Cardiac septum (tissue), 1 donor: Measurements from ENCODE around the gene SLC2A14. TPM values are rescaled to one million over a fixed set of nuclear protein-coding genes. Genes with fewer than 3 reads are reported as not detected.
"Not testable (repeated sequence)": the region's sequence is repeated elsewhere in the genome, so short reads cannot be mapped to it uniquely, and the experiment has no call there.

Experiments
- DNase-seq: peaks from one replicate; pipeline ENCODE4 v3.0.0-alpha.2; 2020; ENCODE audit warnings: low spot score
- intact Hi-C: fragments of 100-400 bp; cut with DNase I; formaldehyde crosslinking; loops from one replicate; pipeline ENCODE4 v1.14.0; 2022
- total RNA-seq: library from RNA; stranded (reverse); fragmentation: NEBNext Ultra II Directional; extraction: Animal tissue kit (Norgen Biotek cat#: 25700); gene quantifications from one replicate; pipeline ENCODE4 v1.2.1, GENCODE V29; 2021
- donor health status: DM: no; HTN: no; CAD: no.

The SLC2A14 gene
- total RNA-seq, 1 donor from 2014 or later = 0.51 TPM

DNA sequence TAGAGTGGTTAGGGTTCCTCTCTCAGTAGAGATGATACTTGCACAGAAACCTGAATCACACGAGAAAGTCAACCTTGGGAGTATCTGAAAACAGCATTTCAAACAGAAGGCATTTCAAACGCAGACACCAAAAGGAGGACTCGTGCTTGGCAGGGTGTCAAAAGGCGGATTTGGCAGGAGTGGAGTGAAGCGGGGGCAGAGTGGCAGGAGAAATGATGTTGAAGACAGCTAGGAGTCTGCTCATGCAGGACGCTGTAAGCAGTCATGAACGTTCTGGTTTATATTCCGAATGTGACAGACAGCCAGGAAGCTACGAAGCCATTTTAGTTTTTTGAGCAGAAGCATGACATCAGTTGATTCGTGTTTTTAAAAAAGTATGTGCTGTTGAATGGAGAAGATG lies 33.5 kb downstream of the SLC2A14 start:
- intact Hi-C loops = not testable (repeated sequence)
- DNase-seq = peak; percentile 77

DNA sequence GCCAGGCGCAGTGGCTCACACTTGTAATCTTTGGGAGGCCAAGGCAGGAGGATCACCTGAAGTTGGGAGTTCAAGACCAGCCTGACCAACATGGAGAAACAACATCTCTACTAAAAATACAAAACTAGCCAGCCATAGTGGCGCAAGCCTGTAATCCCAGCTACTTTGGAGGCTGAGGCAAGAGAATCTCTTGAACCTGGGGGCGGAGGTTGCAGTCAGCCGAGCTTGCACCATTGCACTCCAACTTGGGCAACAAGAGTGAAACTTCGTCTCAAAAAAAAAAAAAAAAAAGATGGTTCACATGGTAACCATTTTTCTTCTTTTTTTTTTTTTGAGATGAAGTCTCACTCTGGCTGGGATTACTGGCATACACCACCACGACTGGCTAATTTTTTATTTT lies 35.3 kb downstream of the SLC2A14 start:
- DNase-seq = peak; percentile 86
- intact Hi-C loops = no loop called here

- intact Hi-C loops = no loop called here
- no peak for DNase-seq
These were observed 36.9 kb downstream of the SLC2A14 start for GRCh38 chr12:7835766-7836165.

GRCh38 chr12:7835116-7835515 lies 37.6 kb downstream of the SLC2A14 start:
- intact Hi-C loops = no loop called here
- no peak for DNase-seq

- intact Hi-C loops = no loop called here
These were observed 38.0 kb downstream of the SLC2A14 start for GRCh38 chr12:7834701-7835100.

DNA sequence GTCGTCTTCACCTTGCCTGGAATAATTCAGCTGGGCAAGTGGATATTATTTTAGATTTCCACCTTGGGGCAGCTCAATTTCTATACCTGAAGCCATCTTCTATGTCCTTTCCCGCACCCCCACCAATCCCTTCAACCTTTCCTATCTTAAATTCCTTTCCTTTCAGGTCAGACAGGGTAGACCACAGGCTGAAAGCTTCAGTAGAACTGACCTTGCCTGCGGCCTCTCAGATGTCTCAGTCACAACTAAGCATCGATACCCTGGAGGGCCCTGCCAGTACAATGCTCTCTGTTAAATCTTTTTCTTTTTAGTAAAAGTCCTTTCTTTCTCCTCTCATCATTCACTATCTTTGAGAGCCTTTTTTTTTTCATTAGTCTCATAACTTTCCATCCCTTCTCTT lies 38.9 kb downstream of the SLC2A14 start:
- intact Hi-C loops = no loop called here
- DNase-seq = no peak

More at GRCh38 chr12:7834701-7835100, 38.0 kb downstream of the SLC2A14 start:
- DNase-seq = no peak

GRCh38 chr12:7833201-7833600 lies 39.5 kb downstream of the SLC2A14 start:
- DNase-seq, intact Hi-C loops: not testable (repeated sequence)

DNA sequence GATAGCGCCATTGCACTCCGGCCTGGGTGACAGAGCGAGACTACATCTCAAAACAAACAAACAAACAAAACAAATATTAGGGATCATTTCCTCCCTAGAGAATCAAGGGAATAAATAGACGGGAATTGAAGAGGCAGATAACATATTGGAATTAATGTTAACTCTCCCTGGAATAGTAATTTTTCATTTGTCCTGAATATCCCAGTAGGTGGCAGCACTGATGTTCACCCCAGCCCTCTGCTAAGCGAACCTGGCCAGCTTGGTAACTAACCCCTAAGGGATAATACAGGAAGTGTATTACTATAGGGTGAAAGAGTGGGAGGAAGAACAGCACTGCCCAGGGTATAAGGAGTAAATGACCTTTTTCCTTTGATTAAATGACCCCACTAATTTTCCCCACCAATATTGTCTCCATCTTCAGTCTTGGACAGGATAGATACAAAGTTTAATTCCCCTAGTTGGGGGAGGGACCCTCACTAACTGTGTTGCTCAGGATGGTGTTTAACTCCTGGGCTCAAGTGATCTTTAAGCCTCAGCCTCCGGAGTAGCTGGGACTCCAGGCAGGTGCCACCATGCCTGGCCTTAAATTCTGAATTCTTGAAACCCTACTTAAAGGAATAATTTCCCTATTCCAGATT lies 40.5 kb downstream of the SLC2A14 start:
- intact Hi-C loops = no loop called here
- DNase-seq = peak; percentile 78

DNA sequence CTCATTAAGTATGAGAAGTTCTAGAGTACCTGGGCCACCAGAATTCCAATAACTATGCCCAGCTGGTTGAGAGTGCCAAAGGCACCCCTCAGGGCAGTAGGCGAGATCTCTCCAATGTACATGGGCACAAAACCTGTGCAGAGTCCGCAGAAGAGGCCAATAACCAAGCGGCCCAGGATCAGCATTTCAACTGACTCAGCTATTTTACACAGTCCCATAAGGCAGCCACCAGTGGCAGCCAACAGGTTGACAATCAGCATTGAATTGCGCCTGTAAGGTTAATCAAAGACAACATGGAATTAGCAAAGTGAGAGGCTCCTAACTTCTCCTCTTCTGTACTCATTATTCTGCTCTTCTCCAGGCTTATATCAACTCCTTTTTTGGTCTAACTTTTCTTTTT lies 43.0 kb downstream of the SLC2A14 start:
- DNase-seq, intact Hi-C loops: not testable (repeated sequence)

DNA sequence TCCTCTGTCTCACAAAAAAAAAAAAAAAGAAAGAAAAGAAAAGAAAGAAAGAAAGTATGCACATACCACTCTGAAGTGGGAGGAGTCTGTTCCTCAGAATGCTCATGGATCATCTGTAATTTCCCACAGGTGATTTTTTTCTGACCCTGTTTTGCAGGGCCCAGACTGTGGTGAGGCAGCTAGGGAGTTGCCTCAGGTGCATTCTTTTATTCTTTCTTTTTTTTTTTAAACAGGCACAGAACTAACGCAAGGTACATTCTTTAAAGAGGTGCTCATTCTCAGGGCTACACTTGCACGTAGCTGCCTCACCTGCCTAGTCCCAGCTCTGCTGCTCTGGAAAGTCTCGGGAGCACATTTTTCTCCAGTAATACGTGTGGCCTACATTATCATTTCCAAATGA lies 47.0 kb downstream of the SLC2A14 start:
- DNase-seq, intact Hi-C loops: not testable (repeated sequence)

- intact Hi-C loops = loop anchor here (5.0 kb wide), 1 partner anchor 130 kb away; no protein-coding TSS in a partner anchor
- no peak for DNase-seq
These were observed 65.7 kb downstream of the SLC2A14 start for GRCh38 chr12:7806863-7807487.

GRCh38 chr12:7806319-7806718 lies 66.4 kb downstream of the SLC2A14 start:
- not testable (repeated sequence) for DNase-seq
- intact Hi-C loops = loop anchor here (5.0 kb wide), 1 partner anchor 129 kb away; no protein-coding TSS in a partner anchor

DNA sequence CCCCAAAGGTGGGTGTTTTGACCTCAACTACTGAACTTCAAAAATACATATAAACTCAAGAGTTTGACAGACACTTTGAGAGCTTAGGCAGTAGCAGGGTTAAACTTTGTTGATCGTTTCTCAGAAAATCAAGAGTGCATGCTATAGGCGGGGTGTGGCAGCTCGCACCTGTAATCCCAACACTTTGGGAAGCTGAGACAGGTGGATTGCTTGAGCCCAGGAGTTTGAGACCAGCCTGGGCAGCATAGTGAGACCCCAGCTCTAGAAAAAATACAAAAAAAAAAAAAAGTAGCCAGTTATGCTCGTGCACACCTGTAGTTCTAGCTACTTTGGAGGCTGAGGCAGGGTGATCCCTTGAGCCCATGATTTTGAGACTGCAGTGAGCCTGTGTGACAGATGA lies 71.3 kb downstream of the SLC2A14 start:
- no peak for DNase-seq
- intact Hi-C loops = no loop called here

GRCh38 chr12:7798750-7799308 lies 73.9 kb downstream of the SLC2A14 start:
- DNase-seq, intact Hi-C loops: not testable (repeated sequence)

- intact Hi-C loops = no loop called here
- DNase-seq = no peak
These were observed 74.9 kb downstream of the SLC2A14 start for GRCh38 chr12:7797698-7798398.

- DNase-seq, intact Hi-C loops: not testable (repeated sequence)
These were observed 75.4 kb downstream of the SLC2A14 start for GRCh38 chr12:7797269-7797668.

- no peak for DNase-seq
- intact Hi-C loops = no loop called here
These were observed 79.5 kb downstream of the SLC2A14 start for GRCh38 chr12:7793211-7793610.

DNA sequence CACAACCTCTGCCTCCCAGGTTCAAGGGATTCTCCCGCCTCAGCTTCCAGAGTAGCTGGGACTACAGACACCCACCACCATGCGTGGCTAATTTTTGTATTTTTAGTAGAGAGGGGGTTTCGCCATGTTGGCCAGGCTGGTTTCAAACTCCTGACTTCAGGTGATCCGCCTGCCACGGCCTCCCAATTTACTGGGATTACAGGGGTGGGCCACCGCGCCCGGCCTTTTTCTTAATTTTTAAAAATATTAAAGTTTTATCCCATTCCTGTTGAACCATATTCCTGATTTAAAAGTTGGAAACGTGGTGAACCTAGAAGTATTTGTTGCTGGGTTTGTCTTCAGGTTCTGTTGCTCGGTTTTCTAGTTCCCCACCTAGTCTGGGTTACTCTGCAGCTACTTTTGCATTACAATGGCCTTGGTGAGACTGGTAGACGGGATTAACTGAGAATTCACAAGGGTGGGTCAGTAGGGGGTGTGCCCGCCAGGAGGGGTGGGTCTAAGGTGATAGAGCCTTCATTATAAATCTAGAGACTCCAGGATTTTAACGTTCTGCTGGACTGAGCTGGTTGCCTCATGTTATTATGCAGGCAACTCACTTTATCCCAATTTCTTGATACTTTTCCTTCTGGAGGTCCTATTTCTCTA lies 83.7 kb downstream of the SLC2A14 start, which contains the start of gene NANOG:
Gene NANOG, plus strand, starts transcription at position 519 of the 645 bp plus-strand sequence. CDS start 213 bp downstream, outside the sequence.
- intact Hi-C loops, DNase-seq: not testable (repeated sequence)

- no peak for DNase-seq
- intact Hi-C loops = no loop called here
These were observed 84.4 kb downstream of the SLC2A14 start for GRCh38 chr12:7788294-7788660.
